K562 (cell line): ENCODE measurements around the gene PRRT1. TPM values are rescaled to one million over a fixed set of nuclear protein-coding genes. Genes with fewer than 3 reads are reported as not detected.

Source experiments
- AFF1 ChIP-seq, 2 experiments: fragments of 450-650 bp; IDR thresholded peaks; 2 replicates each; pipeline ENCODE4 v1.6.1; 2018; ENCODE audit warnings: mild to moderate bottlenecking in 2 of 2, low read depth in 1 of 2; ENCODE audit not compliant: partially characterized antibody in 2 of 2
- ARID2 ChIP-seq: fragments of 450-650 bp; IDR thresholded peaks from 2 replicates; pipeline ENCODE4 v1.6.1; 2017; ENCODE audit warnings: antibody characterized with exemption, mild to moderate bottlenecking
- COPS2 ChIP-seq: fragments of 450-650 bp; conservative IDR thresholded peaks from 2 replicates; pipeline ENCODE4 v1.6.1; 2016; ENCODE audit warnings: mild to moderate bottlenecking, moderate library complexity
- CREM ChIP-seq: IDR thresholded peaks from 2 replicates; pipeline ENCODE4 v1.6.1; 2014; ENCODE audit warnings: antibody characterized with exemption, low read depth
- HMGN3 ChIP-seq: IDR thresholded peaks from 2 replicates; pipeline ENCODE4 v1.6.1; 2011; ENCODE audit warnings: borderline replicate concordance, low read depth, mild to moderate bottlenecking, mixed read lengths, low read length; ENCODE audit not compliant: insufficient read length; ENCODE audit errors: extremely low read depth
- JUNB ChIP-seq: fragments of 450-650 bp; formaldehyde crosslinking; conservative IDR thresholded peaks from 2 replicates; pipeline ENCODE4 v1.4.0; 2020; ENCODE audit warnings: mild to moderate bottlenecking
- KLF16 ChIP-seq: IDR thresholded peaks from 2 replicates; pipeline ENCODE4 v1.6.1; 2016; ENCODE audit warnings: antibody characterized with exemption
- MNT ChIP-seq, 2 experiments: fragments of 450-650 bp; conservative IDR thresholded peaks; 2 replicates each; pipeline ENCODE4 v1.6.1; 2017; ENCODE audit warnings: mild to moderate bottlenecking in 2 of 2, moderate library complexity in 2 of 2
- MTA1 ChIP-seq: fragments of 450-650 bp; IDR thresholded peaks from 2 replicates; pipeline ENCODE4 v1.6.1; 2017; ENCODE audit warnings: borderline replicate concordance
- POLR2AphosphoS5 ChIP-seq: IDR thresholded peaks from 2 replicates; pipeline ENCODE4 v1.6.1; 2011; ENCODE audit warnings: mild to moderate bottlenecking, low read depth, low read length, moderate library complexity; ENCODE audit not compliant: control insufficient read depth, insufficient read depth
- RERE ChIP-seq: sonication (generic); formaldehyde crosslinking; IDR thresholded peaks from 2 replicates; pipeline ENCODE4 v1.8.0; 2023; ENCODE audit warnings: missing genetic modification reagents, mild to moderate bottlenecking, borderline replicate concordance
- SMARCA4 ChIP-seq: fragments of 450-650 bp; IDR thresholded peaks from 2 replicates; pipeline ENCODE4 v1.6.1; 2016
- SUPT5H ChIP-seq: fragments of 450-650 bp; IDR thresholded peaks from 2 replicates; pipeline ENCODE4 v1.6.1; 2016
- TAL1 ChIP-seq: fragments of 450-650 bp; IDR thresholded peaks from 2 replicates; pipeline ENCODE4 v1.6.1; 2016; ENCODE audit warnings: mild to moderate bottlenecking
- YY1 ChIP-seq, 3 experiments: IDR thresholded peaks; 2 replicates each; pipeline ENCODE4 v1.6.1; 2011; ENCODE audit warnings: low read length in 2 of 3, mild to moderate bottlenecking in 2 of 3, moderate library complexity in 2 of 3, borderline replicate concordance in 1 of 3, control low read depth in 1 of 3, low read depth in 1 of 3; ENCODE audit not compliant: insufficient read depth in 3 of 3, insufficient replicate concordance in 2 of 3, control insufficient read depth in 1 of 3, insufficient read length in 1 of 3; ENCODE audit errors: extremely low read depth in 1 of 3
- polyA plus RNA-seq, 8 experiments: library from polyadenylated mRNA; depleted of rRNA in 4 of 8; stranded (reverse) in 5 of 8; unstranded in 3 of 8; fragments of >200 nt; fragmentation: Nextera tagmentation in 2 of 8; fragmentation: Illumina TruSeq in 1 of 8; extraction: Ambion mirVana in 2 of 8; extraction: Trizol in 1 of 8; gene quantifications; 2 replicates each; pipeline versions ENCODE4 v1.2.1 to v1.2.3, GENCODE V29; 2011 to 2014; ENCODE audit warnings: inconsistent platforms in 1 of 8, missing spikeins in 1 of 8
- total RNA-seq, 7 experiments: library from RNA; depleted of rRNA in 6 of 7; stranded (reverse); fragments of >200 nt in 6 of 7; fragmentation: Illumina TruSeq in 2 of 7; extraction: Trizol in 2 of 7; gene quantifications; 2 replicates each; pipeline versions ENCODE4 v1.2.1 to v1.2.3, GENCODE V29; 2011 to 2021; ENCODE audit warnings: low replicate concordance in 1 of 7

Gene PRRT1
- total and polyA plus RNA-seq, 9 of the 15 experiments (the other 6 are each of a cell fraction or from before 2014, with no cell fraction given), result 0.14 to 3.5 (median 0.41) TPM

GRCh38 chr6:32168807-32169591, 17.3 kb upstream of the PRRT1 start (continued):
- no peak for TF ChIP-seq AFF1 (IDR thresholded peaks at IDR 0.05; ENCODE audit: low read depth in 1 of 2, partially characterized antibody in 2 of 2)
- peak; percentile 36 for TF ChIP-seq MTA1
- TF ChIP-seq KLF16, result peak; percentile 12; the same call in 1 of the 2 replicates
- TF ChIP-seq YY1 (IDR thresholded peaks at IDR 0.05; ENCODE audit: borderline replicate concordance in 1 of 3, control insufficient read depth in 1 of 3, extremely low read depth in 1 of 3, insufficient read depth in 3 of 3, insufficient read length in 1 of 3, insufficient replicate concordance in 2 of 3, low read depth in 1 of 3, low read length in 2 of 3), result peak in 1 of 3 experiments; percentile 49
- TF ChIP-seq HMGN3, result peak; percentile 32
- 0 out of 2 replicates have a peak, but pooled peaks have one; percentile 5 for TF ChIP-seq JUNB (CRISPR knock-in tag)
- TF ChIP-seq TAL1, result 0 out of 2 replicates have a peak, but pooled peaks have one; percentile 7
- peak; percentile 35 for TF ChIP-seq POLR2AphosphoS5
- 0 out of 4 replicates have a peak, but pooled peaks of 1 of the 2 experiments have one; percentile 22 for TF ChIP-seq MNT (conservative IDR thresholded peaks at IDR 0.05)
- TF ChIP-seq CREM, result peak; percentile 35; the same call in 1 of the 2 replicates
- no peak for TF ChIP-seq ARID2
- peak; percentile 63; the same call in 1 of the 2 replicates for TF ChIP-seq SUPT5H
- TF ChIP-seq SMARCA4, result peak; percentile 76
- no peak for TF ChIP-seq COPS2
- TF ChIP-seq RERE, result no peak
